Mesothelial cell of epicardium (in vitro differentiated cells): ENCODE measurements around the gene MCM8. TPM values are rescaled to one million over a fixed set of nuclear protein-coding genes. Genes with fewer than 3 reads are reported as not detected.
A peak's percentile ranks its signal among the peaks of the same experiment; 100 is the strongest.

ENCODE experiments used
- DNase-seq, 2 experiments: peaks; one replicate each; pipeline ENCODE4 v3.0.0; 2021; ENCODE audit warnings: low spot score in 2 of 2; ENCODE audit not compliant: unreplicated experiment in 2 of 2
- H3K27ac Mint-ChIP-seq: 2 replicates; pipeline ENCODE4 v1.8.0; 2021; ENCODE audit warnings: mixed read lengths
- H3K27me3 Mint-ChIP-seq: 2 replicates; pipeline ENCODE4 v1.8.0; 2021; ENCODE audit warnings: low read depth, mixed read lengths
- H3K36me3 Mint-ChIP-seq: 2 replicates; pipeline ENCODE4 v1.8.0; 2021; ENCODE audit warnings: mixed read lengths
- H3K4me1 Mint-ChIP-seq: 2 replicates; pipeline ENCODE4 v1.8.0; 2021; ENCODE audit warnings: mixed read lengths
- H3K4me3 Mint-ChIP-seq: 2 replicates; pipeline ENCODE4 v1.8.0; 2021; ENCODE audit warnings: mild to moderate bottlenecking, moderate library complexity, mixed read lengths
- H3K9me3 Mint-ChIP-seq: 2 replicates; pipeline ENCODE4 v1.8.0; 2021; ENCODE audit warnings: mixed read lengths
- CTCF ChIP-seq: fragments of 200-600 bp; sonication (generic); IDR thresholded peaks from one replicate; pipeline ENCODE4 v1.5.0; 2021; ENCODE audit warnings: antibody characterized with exemption; ENCODE audit not compliant: unreplicated experiment
- total RNA-seq: library from RNA; stranded (reverse); gene quantifications from 3 replicates; pipeline ENCODE4 v1.2.1, GENCODE V29; 2021

Gene MCM8
- 10.2 to 11.4 TPM (median 11.3 TPM) in 3 replicates for total RNA-seq

GRCh38 chr20:5950271-5951031 lies at the start of gene MCM8, which contains the start of gene TRMT6:
TSS of gene MCM8 (plus strand) at chr20:5950652. CDS start at chr20:5952016, 1,364 bp downstream.
TSS of gene TRMT6 (minus strand) at chr20:5950533. CDS start at chr20:5950405, 128 bp downstream.
- Mint-ChIP-seq H3K9me3 (no peaks in the 10 kb centered on the region), H3K4me1 (peaks cover 25% of the 10 kb centered on the region), H3K4me3 (peak within 1 kb of the TSS; percentile 95), H3K36me3 (peaks cover 6% of the 10 kb centered on the region), H3K27me3 (no peaks in the 10 kb centered on the region), H3K27ac (peak within 1 kb of the TSS; percentile 97)
- DNase-seq: peak; percentile 78 to 91
- no peak for TF ChIP-seq CTCF

- Mint-ChIP-seq H3K27me3 (peaks cover 70% of the 10 kb centered on the region), H3K9me3 (peaks cover 4% of the 10 kb centered on the region), H3K4me3 (no peak overlapping the region), H3K27ac (no peak overlapping the region), H3K4me1 (no peaks in the 10 kb centered on the region), H3K36me3 (no peaks in the 10 kb centered on the region)
- DNase-seq: no peak
- TF ChIP-seq CTCF: no peak
Measured at GRCh38 chr20:5900908-5901307, 49.5 kb upstream of the MCM8 start.

GRCh38 chr20:5908981-5909380 lies 41.5 kb upstream of the MCM8 start:
- no peak for DNase-seq
- TF ChIP-seq CTCF: no peak
- no peak overlapping the region for H3K27ac Mint-ChIP-seq
- peaks cover 5% of the 10 kb centered on the region for H3K4me1 Mint-ChIP-seq
- H3K4me3 Mint-ChIP-seq: no peak overlapping the region
- peaks cover 86% of the 10 kb centered on the region for H3K27me3 Mint-ChIP-seq
- no peaks in the 10 kb centered on the region for H3K36me3 Mint-ChIP-seq
- no peaks in the 10 kb centered on the region for H3K9me3 Mint-ChIP-seq

GRCh38 chr20:5910186-5910585 lies 40.3 kb upstream of the MCM8 start:
- no peak for TF ChIP-seq CTCF
- Mint-ChIP-seq H3K27ac (no peak overlapping the region), H3K9me3 (no peaks in the 10 kb centered on the region), H3K36me3 (no peaks in the 10 kb centered on the region), H3K4me3 (peak overlapping the region; percentile 70), H3K4me1 (peaks cover 5% of the 10 kb centered on the region), H3K27me3 (peaks cover 84% of the 10 kb centered on the region)
- no peak for DNase-seq

- Mint-ChIP-seq H3K27me3 (peaks cover 67% of the 10 kb centered on the region), H3K4me1 (peaks cover 5% of the 10 kb centered on the region), H3K36me3 (no peaks in the 10 kb centered on the region), H3K27ac (no peak overlapping the region), H3K9me3 (no peaks in the 10 kb centered on the region), H3K4me3 (no peak overlapping the region)
- no peak for DNase-seq
- no peak for TF ChIP-seq CTCF
Measured at GRCh38 chr20:5913166-5913565, 37.3 kb upstream of the MCM8 start.
